HCT116 (cell line): ENCODE data around the gene CENPH.

ENCODE experiments used
- EGR1 ChIP-seq: IDR thresholded peaks from 2 replicates; pipeline ENCODE4 v1.6.1; 2012; ENCODE audit warnings: low read depth
- EZH2phosphoT487 ChIP-seq: fragments of 200-600 bp; IDR thresholded peaks from 2 replicates; pipeline ENCODE4 v1.6.1; 2018; ENCODE audit warnings: antibody characterized with exemption, borderline replicate concordance
- POLR2A ChIP-seq: IDR thresholded peaks from 2 replicates; pipeline ENCODE4 v1.7.0; 2011; ENCODE audit warnings: borderline replicate concordance; ENCODE audit not compliant: insufficient read depth, insufficient read length; ENCODE audit errors: extremely low read depth
- SRF ChIP-seq: IDR thresholded peaks from 2 replicates; pipeline ENCODE4 v1.6.1; 2012; ENCODE audit warnings: low read depth
- YY1 ChIP-seq: IDR thresholded peaks from 2 replicates; pipeline ENCODE4 v1.6.1; 2011; ENCODE audit warnings: low read length, low read depth, moderate library complexity, mild to moderate bottlenecking; ENCODE audit not compliant: insufficient replicate concordance; ENCODE audit errors: extremely low read depth
- ZBTB33 ChIP-seq: IDR thresholded peaks from 2 replicates; pipeline ENCODE4 v1.6.1; 2011; ENCODE audit warnings: mild to moderate bottlenecking, low read length, moderate library complexity; ENCODE audit not compliant: insufficient replicate concordance; ENCODE audit errors: extremely low read depth
- TF ChIP-seq, protein P1 (sequence below), 3 experiments: fragments of 200-600 bp in 1 of 3; sonication (generic) in 1 of 3; IDR thresholded peaks in 2 of 3; conservative IDR thresholded peaks in 1 of 3; 2 replicates each; pipeline ENCODE4 v1.5.1; 2012 to 2017; ENCODE audit warnings: low read depth in 2 of 3, low read length in 2 of 3, antibody characterized with exemption in 1 of 3, borderline replicate concordance in 1 of 3, control low read depth in 1 of 3, mild to moderate bottlenecking in 1 of 3, mixed read lengths in 1 of 3, mixed run types in 1 of 3, moderate library complexity in 1 of 3; ENCODE audit not compliant: insufficient read depth in 1 of 3

GRCh38 chr5:69252437-69252836 lies 63.1 kb downstream of the CENPH start:
- TF ChIP-seq, protein P1, sequence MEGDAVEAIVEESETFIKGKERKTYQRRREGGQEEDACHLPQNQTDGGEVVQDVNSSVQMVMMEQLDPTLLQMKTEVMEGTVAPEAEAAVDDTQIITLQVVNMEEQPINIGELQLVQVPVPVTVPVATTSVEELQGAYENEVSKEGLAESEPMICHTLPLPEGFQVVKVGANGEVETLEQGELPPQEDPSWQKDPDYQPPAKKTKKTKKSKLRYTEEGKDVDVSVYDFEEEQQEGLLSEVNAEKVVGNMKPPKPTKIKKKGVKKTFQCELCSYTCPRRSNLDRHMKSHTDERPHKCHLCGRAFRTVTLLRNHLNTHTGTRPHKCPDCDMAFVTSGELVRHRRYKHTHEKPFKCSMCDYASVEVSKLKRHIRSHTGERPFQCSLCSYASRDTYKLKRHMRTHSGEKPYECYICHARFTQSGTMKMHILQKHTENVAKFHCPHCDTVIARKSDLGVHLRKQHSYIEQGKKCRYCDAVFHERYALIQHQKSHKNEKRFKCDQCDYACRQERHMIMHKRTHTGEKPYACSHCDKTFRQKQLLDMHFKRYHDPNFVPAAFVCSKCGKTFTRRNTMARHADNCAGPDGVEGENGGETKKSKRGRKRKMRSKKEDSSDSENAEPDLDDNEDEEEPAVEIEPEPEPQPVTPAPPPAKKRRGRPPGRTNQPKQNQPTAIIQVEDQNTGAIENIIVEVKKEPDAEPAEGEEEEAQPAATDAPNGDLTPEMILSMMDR (IDR thresholded peaks at IDR 0.05 in 2 of 3, conservative IDR thresholded peaks at IDR 0.05 in 1 of 3; ENCODE audit: borderline replicate concordance in 1 of 3, insufficient read depth in 1 of 3, low read depth in 2 of 3, low read length in 2 of 3): no peak
- TF ChIP-seq EGR1 (no peak), POLR2A (no peak), ZBTB33 (no peak), SRF (no peak), YY1 (no peak), EZH2phosphoT487 (no peak)
